HG02938 (cell line): Measurements from ENCODE around the gene RAE1.
"Not testable (repeated sequence)": the region's sequence is repeated elsewhere in the genome, so short reads cannot be mapped to it uniquely, and the experiment has no call there.

ENCODE experiments used
- ATAC-seq: cut with Tn5 transposase; IDR thresholded peaks from one replicate; pipeline ENCODE4 v1.9.1; 2021; ENCODE audit warnings: mild to moderate bottlenecking, moderate library complexity; ENCODE audit not compliant: unreplicated experiment

Gene RAE1

GRCh38 chr20:57326667-57327455 lies 24.2 kb upstream of the RAE1 start:
- ATAC-seq: no peak

GRCh38 chr20:57327820-57328219 lies 23.2 kb upstream of the RAE1 start:
- ATAC-seq: no peak

- ATAC-seq: no peak
These were observed 21.3 kb upstream of the RAE1 start, which contains the start of gene SPO11 for GRCh38 chr20:57329608-57330221. Gene SPO11, plus strand, starts transcription at chr20:57329803. Its CDS starts 65 bp downstream, at chr20:57329868.

GRCh38 chr20:57330998-57331397 lies 20.1 kb upstream of the RAE1 start:
- ATAC-seq: no peak

GRCh38 chr20:57332105-57333089 lies 18.7 kb upstream of the RAE1 start:
- no peak for ATAC-seq

- no peak for ATAC-seq
These were observed 15.7 kb upstream of the RAE1 start for GRCh38 chr20:57335392-57335791.

GRCh38 chr20:57341663-57342062 lies 9.4 kb upstream of the RAE1 start:
- ATAC-seq: no peak

GRCh38 chr20:57342829-57343228 lies 8.2 kb upstream of the RAE1 start:
- no peak for ATAC-seq

- ATAC-seq: no peak
These were observed 4.6 kb upstream of the RAE1 start for GRCh38 chr20:57346477-57346876.

GRCh38 chr20:57347393-57347792 lies 3.7 kb upstream of the RAE1 start:
- ATAC-seq: no peak

GRCh38 chr20:57348200-57348921 lies 2.7 kb upstream of the RAE1 start:
- ATAC-seq: not testable (repeated sequence)

- ATAC-seq: not testable (repeated sequence)
These were observed 2.0 kb upstream of the RAE1 start for GRCh38 chr20:57348922-57349574.

GRCh38 chr20:57350081-57350710 lies 859 bp upstream of the RAE1 start:
- no peak for ATAC-seq

GRCh38 chr20:57350726-57351041 lies 371 bp upstream of the RAE1 start:
- ATAC-seq: not testable (repeated sequence)

GRCh38 chr20:57352305-57352704 lies 1.2 kb downstream of the RAE1 start:
- no peak for ATAC-seq

GRCh38 chr20:57353351-57353750 lies 2.3 kb downstream of the RAE1 start:
- ATAC-seq: no peak

GRCh38 chr20:57361517-57361916 lies 10.5 kb downstream of the RAE1 start:
- no peak for ATAC-seq

- ATAC-seq: no peak
These were observed 13.4 kb downstream of the RAE1 start for GRCh38 chr20:57364451-57364850.

GRCh38 chr20:57369596-57369995 lies 18.5 kb downstream of the RAE1 start:
- no peak for ATAC-seq

- no peak for ATAC-seq
These were observed 19.3 kb downstream of the RAE1 start for GRCh38 chr20:57370316-57370715.
